Ishikawa (cell line): ENCODE data around the gene NFYC.

Experiments used
- EGR1 ChIP-seq: IDR thresholded peaks from 2 replicates; pipeline ENCODE4 v1.6.1; 2012
- EP300 ChIP-seq: IDR thresholded peaks from 2 replicates; pipeline ENCODE4 v1.6.1; 2012; ENCODE audit warnings: borderline replicate concordance
- RAD21 ChIP-seq: IDR thresholded peaks from 2 replicates; pipeline ENCODE4 v1.6.1; 2012; ENCODE audit warnings: low read depth
- TAF1 ChIP-seq: IDR thresholded peaks from 2 replicates; pipeline ENCODE4 v1.6.1; 2012; ENCODE audit warnings: low read depth, mild to moderate bottlenecking
- TCF12 ChIP-seq: IDR thresholded peaks from 2 replicates; pipeline ENCODE4 v1.6.1; 2012; ENCODE audit warnings: low read depth
- TF ChIP-seq, protein P1 (sequence below): IDR thresholded peaks from 2 replicates; pipeline ENCODE4 v1.6.1; 2012; ENCODE audit warnings: low read depth, mild to moderate bottlenecking
- TF ChIP-seq, protein P2 (sequence below): IDR thresholded peaks from 2 replicates; pipeline ENCODE4 v1.6.1; 2012

DNA sequence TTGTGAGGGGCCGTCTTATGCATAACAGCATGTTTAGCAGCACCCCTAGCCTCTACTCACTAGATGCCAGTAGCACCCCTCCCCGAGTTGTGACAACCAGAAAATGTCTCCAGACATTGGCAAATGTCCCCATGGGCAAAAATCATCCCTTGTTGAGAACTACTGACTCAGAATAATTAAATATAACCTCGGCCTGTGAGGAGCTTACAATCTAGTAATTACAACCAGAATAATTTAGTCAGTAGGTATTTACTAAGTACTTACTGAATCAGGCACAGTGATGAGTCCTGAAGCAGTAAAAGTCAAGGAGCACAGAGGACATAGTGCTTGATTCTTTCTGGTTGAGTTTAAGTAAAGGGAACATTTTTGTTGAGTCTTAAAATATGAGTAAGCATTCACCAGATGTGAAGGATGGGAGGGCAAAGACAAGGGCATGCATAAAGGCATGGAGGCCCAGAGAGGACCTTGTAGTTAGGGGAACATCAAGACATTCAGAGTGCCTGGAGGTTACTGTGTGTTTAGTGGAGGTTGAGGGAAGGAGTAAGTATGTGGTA, 48.0 kb downstream of the NFYC start:
- TF ChIP-seq TAF1 (no peak), EGR1 (no peak), EP300 (no peak), RAD21 (no peak), TCF12 (no peak)
- TF ChIP-seq, protein P1, sequence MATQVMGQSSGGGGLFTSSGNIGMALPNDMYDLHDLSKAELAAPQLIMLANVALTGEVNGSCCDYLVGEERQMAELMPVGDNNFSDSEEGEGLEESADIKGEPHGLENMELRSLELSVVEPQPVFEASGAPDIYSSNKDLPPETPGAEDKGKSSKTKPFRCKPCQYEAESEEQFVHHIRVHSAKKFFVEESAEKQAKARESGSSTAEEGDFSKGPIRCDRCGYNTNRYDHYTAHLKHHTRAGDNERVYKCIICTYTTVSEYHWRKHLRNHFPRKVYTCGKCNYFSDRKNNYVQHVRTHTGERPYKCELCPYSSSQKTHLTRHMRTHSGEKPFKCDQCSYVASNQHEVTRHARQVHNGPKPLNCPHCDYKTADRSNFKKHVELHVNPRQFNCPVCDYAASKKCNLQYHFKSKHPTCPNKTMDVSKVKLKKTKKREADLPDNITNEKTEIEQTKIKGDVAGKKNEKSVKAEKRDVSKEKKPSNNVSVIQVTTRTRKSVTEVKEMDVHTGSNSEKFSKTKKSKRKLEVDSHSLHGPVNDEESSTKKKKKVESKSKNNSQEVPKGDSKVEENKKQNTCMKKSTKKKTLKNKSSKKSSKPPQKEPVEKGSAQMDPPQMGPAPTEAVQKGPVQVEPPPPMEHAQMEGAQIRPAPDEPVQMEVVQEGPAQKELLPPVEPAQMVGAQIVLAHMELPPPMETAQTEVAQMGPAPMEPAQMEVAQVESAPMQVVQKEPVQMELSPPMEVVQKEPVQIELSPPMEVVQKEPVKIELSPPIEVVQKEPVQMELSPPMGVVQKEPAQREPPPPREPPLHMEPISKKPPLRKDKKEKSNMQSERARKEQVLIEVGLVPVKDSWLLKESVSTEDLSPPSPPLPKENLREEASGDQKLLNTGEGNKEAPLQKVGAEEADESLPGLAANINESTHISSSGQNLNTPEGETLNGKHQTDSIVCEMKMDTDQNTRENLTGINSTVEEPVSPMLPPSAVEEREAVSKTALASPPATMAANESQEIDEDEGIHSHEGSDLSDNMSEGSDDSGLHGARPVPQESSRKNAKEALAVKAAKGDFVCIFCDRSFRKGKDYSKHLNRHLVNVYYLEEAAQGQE = no peak
- TF ChIP-seq, protein P2, sequence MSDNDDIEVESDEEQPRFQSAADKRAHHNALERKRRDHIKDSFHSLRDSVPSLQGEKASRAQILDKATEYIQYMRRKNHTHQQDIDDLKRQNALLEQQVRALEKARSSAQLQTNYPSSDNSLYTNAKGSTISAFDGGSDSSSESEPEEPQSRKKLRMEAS = no peak
